GM06990 (cell line): ENCODE data around the gene IRF7.

ENCODE experiments used
- DNase-seq: peaks from one replicate; pipeline ENCODE4 v3.0.0-alpha.2; 2011; ENCODE audit not compliant: insufficient read length; ENCODE audit errors: extremely low read depth
- H3K27me3 ChIP-seq: replicated peaks from 2 replicates; pipeline ENCODE4 v1.6.0; 2011; ENCODE audit warnings: low read length; ENCODE audit not compliant: control insufficient read depth, insufficient read depth
- H3K36me3 ChIP-seq: 2 replicates; pipeline ENCODE4 v1.5.1; 2011; ENCODE audit warnings: low read length; ENCODE audit not compliant: control insufficient read depth, insufficient read depth
- H3K4me3 ChIP-seq: replicated peaks from 2 replicates; pipeline ENCODE4 v1.5.1; 2011; ENCODE audit warnings: low read depth, mild to moderate bottlenecking, control low read depth, low read length
- TF ChIP-seq, protein P1 (sequence below): IDR thresholded peaks from 2 replicates; pipeline ENCODE4 v1.5.1; 2011; ENCODE audit warnings: low read length, control low read depth, mild to moderate bottlenecking, inconsistent platforms; ENCODE audit not compliant: insufficient read depth, poor library complexity, severe bottlenecking

IRF7 gene

DNA sequence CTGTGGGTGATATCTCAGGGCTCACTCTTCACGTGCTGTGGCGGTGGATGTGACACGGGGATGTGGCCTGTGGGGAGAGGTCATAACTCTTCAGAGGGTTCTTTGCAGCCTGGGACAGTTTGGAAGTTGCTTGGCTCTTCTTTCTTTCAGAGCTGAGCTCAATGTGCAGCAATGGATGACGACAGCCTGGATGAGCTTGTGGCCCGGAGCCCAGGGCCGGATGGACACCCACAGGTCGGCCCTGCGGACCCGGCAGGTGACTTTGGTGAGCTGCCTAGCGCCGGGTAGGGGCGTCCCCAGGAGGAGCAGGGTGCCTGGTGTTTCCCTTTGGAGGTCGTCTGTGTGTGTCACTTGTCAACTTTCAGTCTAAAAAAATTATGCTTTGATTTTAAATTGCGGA lies 34.4 kb downstream of the IRF7 start:
- Histone ChIP-seq H3K4me3 (no peak overlapping the region), H3K27me3 (no peaks in the 10 kb centered on the region), H3K36me3 (peaks cover 16% of the 10 kb centered on the region)
- TF ChIP-seq, protein P1, sequence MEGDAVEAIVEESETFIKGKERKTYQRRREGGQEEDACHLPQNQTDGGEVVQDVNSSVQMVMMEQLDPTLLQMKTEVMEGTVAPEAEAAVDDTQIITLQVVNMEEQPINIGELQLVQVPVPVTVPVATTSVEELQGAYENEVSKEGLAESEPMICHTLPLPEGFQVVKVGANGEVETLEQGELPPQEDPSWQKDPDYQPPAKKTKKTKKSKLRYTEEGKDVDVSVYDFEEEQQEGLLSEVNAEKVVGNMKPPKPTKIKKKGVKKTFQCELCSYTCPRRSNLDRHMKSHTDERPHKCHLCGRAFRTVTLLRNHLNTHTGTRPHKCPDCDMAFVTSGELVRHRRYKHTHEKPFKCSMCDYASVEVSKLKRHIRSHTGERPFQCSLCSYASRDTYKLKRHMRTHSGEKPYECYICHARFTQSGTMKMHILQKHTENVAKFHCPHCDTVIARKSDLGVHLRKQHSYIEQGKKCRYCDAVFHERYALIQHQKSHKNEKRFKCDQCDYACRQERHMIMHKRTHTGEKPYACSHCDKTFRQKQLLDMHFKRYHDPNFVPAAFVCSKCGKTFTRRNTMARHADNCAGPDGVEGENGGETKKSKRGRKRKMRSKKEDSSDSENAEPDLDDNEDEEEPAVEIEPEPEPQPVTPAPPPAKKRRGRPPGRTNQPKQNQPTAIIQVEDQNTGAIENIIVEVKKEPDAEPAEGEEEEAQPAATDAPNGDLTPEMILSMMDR = no peak
- no peak for DNase-seq

DNA sequence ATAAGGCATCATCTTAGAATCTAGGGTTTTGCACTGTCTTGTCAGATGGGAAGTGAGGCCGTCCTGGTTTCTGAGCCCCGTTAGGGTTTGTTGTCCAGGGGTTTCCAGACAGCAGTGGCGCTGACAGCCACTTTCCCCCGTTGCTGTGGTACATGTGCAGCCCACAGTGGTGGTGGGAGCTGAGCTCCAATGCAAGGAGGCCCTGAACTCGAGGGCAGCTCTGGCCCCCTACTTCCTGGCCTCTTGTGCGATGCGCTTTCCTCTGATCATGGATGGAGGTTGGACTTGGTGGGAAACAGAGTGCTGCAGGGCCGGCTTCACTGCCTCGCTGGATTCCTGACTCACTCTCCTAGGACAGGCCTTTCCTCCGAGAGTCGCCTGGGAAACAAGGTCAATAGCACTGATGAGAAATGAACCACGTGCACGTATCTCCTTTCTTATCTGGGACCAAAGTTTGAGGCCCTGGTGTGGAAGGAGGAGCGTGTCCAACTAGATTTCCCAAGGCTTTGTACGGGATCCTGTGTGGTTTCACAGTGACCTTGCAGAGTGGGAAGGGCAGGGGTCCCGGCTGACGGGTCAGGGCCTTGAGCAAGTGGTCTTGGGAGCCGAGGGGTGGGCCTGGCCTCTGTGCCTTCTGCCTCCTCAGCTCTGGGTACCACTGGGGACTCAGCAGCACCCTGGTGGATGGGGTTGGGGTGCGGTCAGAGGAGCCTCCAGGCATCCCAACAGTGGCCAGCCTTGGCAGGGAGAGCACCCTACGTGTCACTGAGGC lies 35.7 kb downstream of the IRF7 start:
- Histone ChIP-seq H3K27me3 (peaks cover under 1% of the 10 kb centered on the region; the same call in 1 of the 2 replicates), H3K4me3 (no peak overlapping the region), H3K36me3 (peaks cover 15% of the 10 kb centered on the region)
- DNase-seq = no peak
- TF ChIP-seq, protein P1 = no peak

DNA sequence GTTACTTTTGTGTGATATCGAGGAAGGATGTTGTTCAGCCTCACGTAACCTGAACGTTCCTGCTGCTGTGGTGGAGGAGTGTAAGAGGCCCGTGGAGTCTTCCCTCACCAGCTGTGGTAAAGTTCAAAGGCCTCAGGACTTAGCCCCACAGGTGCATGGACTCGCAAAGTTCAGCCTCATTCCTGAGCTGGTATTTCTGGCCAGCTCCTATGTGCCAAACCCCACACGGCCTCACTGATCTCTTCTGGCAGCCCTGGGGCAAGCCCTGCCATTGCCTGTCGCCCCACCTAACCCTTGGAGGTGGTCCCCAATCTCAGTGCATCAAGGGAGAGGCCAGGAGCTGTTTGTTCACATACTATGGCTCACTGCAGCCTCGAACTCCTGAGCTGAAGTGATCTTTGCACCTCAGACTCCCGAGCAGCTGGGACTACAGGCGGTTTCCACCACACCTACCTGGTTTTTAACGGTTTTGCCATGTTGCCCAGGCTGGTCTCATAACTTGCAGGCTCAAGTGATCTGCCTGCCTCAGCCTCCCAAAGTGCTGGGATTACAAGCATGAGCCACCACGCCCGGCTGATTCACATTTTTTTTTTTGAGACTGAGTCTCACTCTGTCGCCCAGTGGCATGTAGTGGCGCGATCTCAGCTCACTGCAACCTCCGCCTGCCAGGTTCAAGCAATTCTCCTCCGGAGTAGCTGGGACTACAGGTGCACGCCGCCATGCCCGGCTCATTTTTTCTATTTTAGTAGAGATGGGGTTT lies 37.3 kb downstream of the IRF7 start:
- Histone ChIP-seq H3K27me3 (peaks cover 2% of the 10 kb centered on the region; the same call in 1 of the 2 replicates), H3K4me3 (peak overlapping the region; percentile 97), H3K36me3 (peaks cover 5% of the 10 kb centered on the region)
- TF ChIP-seq, protein P1 = no peak
- DNase-seq = no peak

DNA sequence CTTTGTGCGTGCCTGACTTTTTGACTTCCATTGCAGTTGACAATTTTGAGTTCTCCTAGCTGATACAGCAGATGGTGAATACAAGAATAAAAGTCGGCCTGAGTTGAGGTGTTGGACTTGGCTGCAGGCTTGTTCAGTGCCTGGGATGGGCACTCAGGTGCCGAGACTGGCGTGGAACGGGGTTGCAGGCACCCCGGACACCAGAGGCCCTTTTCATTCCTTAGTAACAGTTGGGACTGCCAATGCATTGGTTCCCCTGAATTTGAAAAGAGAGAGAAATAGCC lies 38.2 kb downstream of the IRF7 start:
- TF ChIP-seq, protein P1 = no peak
- Histone ChIP-seq H3K36me3 (peaks cover 5% of the 10 kb centered on the region), H3K4me3 (peak overlapping the region; percentile 97), H3K27me3 (peaks cover 2% of the 10 kb centered on the region; the same call in 1 of the 2 replicates)
- no peak for DNase-seq

DNA sequence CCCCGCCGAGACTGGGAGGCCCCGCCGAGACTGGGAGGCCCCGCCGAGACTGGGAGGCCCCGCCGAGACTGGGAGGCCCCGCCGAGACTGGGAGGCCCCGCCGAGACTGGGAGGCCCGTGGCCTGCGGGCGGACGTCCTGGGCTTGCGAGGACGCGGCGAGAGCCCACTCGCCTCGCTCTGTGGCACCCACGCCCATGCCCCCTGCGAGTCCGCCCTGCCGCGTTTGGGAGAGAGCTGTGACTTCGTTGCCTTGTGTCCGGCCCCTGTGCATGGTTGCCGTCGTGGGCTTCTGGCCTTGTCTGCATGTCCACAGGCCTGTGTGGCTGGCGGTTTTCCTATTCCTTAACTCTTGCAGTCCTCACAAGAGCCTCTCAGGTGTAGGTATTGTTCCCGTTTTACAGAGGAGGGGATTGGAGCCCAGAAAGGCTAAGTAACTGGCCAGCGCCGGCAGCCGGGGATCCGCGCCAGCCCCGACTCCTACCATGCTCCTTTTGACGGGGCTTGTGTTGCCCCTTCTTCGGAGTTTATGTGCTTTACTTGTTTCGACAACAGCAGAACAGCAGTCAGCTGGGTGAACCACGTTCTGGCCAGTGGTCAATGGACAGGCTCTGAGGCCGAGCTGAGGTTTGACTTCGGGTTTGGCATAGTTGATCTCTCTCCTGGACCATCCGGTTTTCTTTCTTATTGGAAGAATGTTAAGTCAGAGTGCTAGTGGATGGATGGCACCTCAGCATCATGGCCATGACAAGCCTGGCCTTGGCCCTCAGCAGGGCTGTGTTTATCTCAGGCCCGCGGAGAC lies 38.7 kb downstream of the IRF7 start:
- TF ChIP-seq, protein P1 = no peak
- Histone ChIP-seq H3K36me3 (peaks cover 4% of the 10 kb centered on the region), H3K27me3 (peaks cover 2% of the 10 kb centered on the region; the same call in 1 of the 2 replicates), H3K4me3 (peak overlapping the region; percentile 97)
- DNase-seq = no peak
